GM19351 (cell line): Measurements from ENCODE around the gene SMIM8.
A peak's percentile ranks its signal among the peaks of the same experiment; 100 is the strongest.

Experiments
- ATAC-seq: cut with Tn5 transposase; IDR thresholded peaks from one replicate; pipeline ENCODE4 v1.9.1; 2021; ENCODE audit warnings: mild to moderate bottlenecking, moderate library complexity; ENCODE audit not compliant: unreplicated experiment

SMIM8 gene

GRCh38 chr6:87384038-87384437, 61.6 kb downstream of the SMIM8 start:
- no peak for ATAC-seq

GRCh38 chr6:87384449-87384848, 62.1 kb downstream of the SMIM8 start:
- ATAC-seq = no peak

- peak; percentile 57 for ATAC-seq
These were observed 68.9 kb downstream of the SMIM8 start for GRCh38 chr6:87391334-87391733.
